Activated CD4-positive, alpha-beta memory T cell treated with anti-CD3 and anti-CD28 coated beads, Interleukin-2, amount 10 ng/mL, durations not matched to agents 7 days and 5 days (primary cell): ENCODE results near the gene SIRT6. TPM values are rescaled to one million over a fixed set of nuclear protein-coding genes. Genes with fewer than 3 reads are reported as not detected.

Source experiments
- CTCF ChIA-PET: fragments of 350-600 bp; sonication (Branson Sonifier 250); formaldehyde crosslinking; loops from one replicate; lab custom pipeline; 2021; ENCODE audit warnings: antibody characterized with exemption, inconsistent platforms; lab: Charles Lee
- POLR2A ChIA-PET: fragments of 350-600 bp; sonication (Branson Sonifier 250); formaldehyde crosslinking; loops from one replicate; lab custom pipeline; 2021; ENCODE audit warnings: antibody characterized with exemption; lab: Charles Lee
- DNase-seq: peaks from one replicate; pipeline ENCODE4 v3.0.0-alpha.2; 2020
- H3K27ac Mint-ChIP-seq: one replicate; pipeline ENCODE4 v1.8.0; 2021; ENCODE audit warnings: mild to moderate bottlenecking, mixed read lengths
- H3K27me3 Mint-ChIP-seq: one replicate; pipeline ENCODE4 v1.8.0; 2021; ENCODE audit warnings: mixed read lengths
- H3K36me3 Mint-ChIP-seq: one replicate; pipeline ENCODE4 v1.8.0; 2021; ENCODE audit warnings: low read depth, mixed read lengths
- H3K4me1 Mint-ChIP-seq: one replicate; pipeline ENCODE4 v1.8.0; 2021; ENCODE audit warnings: mixed read lengths
- H3K4me3 Mint-ChIP-seq: one replicate; pipeline ENCODE4 v1.8.0; 2021; ENCODE audit warnings: mild to moderate bottlenecking, mixed read lengths
- H3K9me3 Mint-ChIP-seq: one replicate; pipeline ENCODE4 v1.8.0; 2021; ENCODE audit warnings: mixed read lengths
- total RNA-seq, 2 experiments: library from RNA; stranded (reverse); gene quantifications; one replicate each; pipeline ENCODE4 v1.2.3, GENCODE V29; 2021

Gene SIRT6
- total RNA-seq, 2 experiments from 2014 or later = 37.0 to 37.7 TPM

DNA sequence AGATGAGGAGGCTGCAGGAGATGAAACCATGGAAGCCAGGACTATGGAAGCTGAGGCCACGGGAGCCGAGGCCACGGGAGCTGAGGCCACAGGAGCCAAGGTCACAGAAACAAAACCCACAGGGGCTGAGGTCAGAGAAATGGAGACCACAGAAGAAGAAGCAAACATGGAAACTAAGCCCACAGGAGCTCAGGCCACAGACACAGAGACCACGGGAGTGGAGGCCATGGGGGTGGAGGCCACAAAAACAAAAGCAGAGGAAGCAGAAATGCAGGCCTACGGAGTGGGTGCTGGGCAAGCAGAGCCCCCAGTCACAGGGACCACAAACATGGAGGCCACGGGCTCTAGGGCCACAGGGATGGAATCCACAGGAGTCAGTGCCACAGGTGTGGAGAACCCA, 34.5 kb upstream of the SIRT6 start:
- Mint-ChIP-seq H3K9me3 (peaks cover 5% of the 10 kb centered on the region), H3K27ac (no peak overlapping the region), H3K27me3 (peaks cover 2% of the 10 kb centered on the region), H3K4me1 (peaks cover 15% of the 10 kb centered on the region), H3K4me3 (no peak overlapping the region), H3K36me3 (no peaks in the 10 kb centered on the region)
- ChIA-PET POLR2A (interaction anchor here (2.0 kb wide), 1 partner anchor 232 kb away, joined by 6 read pairs; the partner anchor contains the start of gene EEF2), CTCF (no interaction called here)
- DNase-seq = no peak

DNA sequence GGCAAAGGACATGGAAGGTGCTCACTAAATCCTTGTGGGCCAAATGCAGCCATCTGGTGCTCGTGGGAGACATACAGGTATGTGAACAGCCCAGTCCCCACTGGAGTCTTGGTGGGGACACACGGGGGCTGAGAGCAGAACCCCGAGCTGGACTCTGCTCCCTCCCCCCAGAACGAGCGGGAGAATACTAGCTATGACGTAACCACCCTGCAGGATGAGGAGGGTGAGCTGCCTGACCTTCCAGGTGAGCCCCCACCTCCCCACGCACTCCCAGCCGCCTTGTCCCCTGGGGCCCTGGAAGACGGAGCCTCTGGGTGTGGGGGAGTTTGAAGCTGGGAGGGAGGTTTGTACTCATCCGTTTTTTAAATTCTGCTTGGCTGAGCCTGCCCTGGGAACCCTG, 33.4 kb upstream of the SIRT6 start:
- DNase-seq = no peak
- Mint-ChIP-seq H3K4me3 (no peak overlapping the region), H3K27me3 (peaks cover 2% of the 10 kb centered on the region), H3K36me3 (no peaks in the 10 kb centered on the region), H3K9me3 (peaks cover 5% of the 10 kb centered on the region), H3K27ac (no peak overlapping the region), H3K4me1 (peaks cover 15% of the 10 kb centered on the region)
- ChIA-PET CTCF (interaction anchor here (0.6 kb wide), 1 partner anchor 16 kb away, joined by 3 read pairs; no protein-coding TSS in a partner anchor), POLR2A (interaction anchor here (2.0 kb wide), 1 partner anchor 231 kb away, joined by 6 read pairs; the partner anchor contains the start of gene EEF2)

DNA sequence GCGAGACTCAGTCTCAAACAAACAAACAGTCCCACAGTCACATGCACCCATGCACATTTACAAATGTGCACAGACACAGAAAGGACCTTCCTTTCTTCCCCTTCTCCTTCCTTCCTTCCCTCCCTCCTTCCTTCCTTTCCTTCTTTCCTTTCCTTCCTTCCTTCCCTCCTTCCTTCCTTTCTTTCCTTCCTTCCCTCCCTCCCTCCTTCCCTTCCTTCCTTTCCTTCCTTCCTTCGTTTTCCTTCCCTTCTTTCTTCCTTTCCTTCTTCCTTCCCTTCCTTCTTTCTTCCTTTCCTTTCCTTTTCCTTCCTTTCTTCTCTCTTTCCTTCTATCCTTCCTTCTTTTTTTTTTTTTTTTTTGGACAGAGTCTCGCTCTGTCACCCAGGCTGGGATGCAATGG, 30.8 kb upstream of the SIRT6 start:
- ChIA-PET CTCF (no interaction called here), POLR2A (interaction anchor here (1.5 kb wide), 1 partner anchor 20 kb away, joined by 3 read pairs; no protein-coding TSS in a partner anchor)
- Mint-ChIP-seq H3K4me3 (no peak overlapping the region), H3K4me1 (peaks cover 15% of the 10 kb centered on the region), H3K27ac (no peak overlapping the region), H3K27me3 (peaks cover 2% of the 10 kb centered on the region), H3K9me3 (peaks cover 5% of the 10 kb centered on the region), H3K36me3 (no peaks in the 10 kb centered on the region)
- no peak for DNase-seq

DNA sequence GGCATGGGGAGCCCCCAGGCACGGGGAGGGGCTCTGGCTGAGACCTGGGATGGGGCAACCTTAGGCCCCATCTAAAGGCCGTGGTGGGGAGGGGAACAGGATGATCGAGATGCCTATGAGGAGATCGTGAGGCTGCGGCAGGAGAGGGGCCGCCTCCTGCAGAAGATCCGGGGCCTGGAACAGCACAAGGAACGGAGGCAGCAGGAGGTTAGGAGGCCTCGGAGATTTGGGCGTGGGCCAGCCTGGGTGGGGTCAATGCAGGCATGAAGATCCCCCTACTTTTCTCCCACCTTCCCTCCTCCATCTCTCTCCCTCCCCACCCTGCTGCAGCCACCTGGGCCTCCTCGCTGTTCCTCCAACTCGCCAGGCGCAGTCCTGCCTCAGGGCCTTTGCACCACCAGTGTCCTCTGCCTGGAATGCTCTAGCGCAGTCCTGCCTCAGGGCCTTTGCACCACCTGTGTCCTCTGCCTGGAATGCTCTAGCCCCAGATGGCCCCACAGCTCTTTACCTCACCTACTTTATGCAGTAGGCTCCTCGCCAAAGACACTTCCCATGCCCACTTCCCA, 27.9 kb upstream of the SIRT6 start:
- CTCF ChIA-PET = interaction anchor here (0.6 to 0.8 kb wide), 2 partner anchors 9 to 22 kb away, joined by 3 to 6 read pairs; no protein-coding TSS in a partner anchor
- H3K4me1 Mint-ChIP-seq = peaks cover 15% of the 10 kb centered on the region
- peaks cover 2% of the 10 kb centered on the region for H3K27me3 Mint-ChIP-seq
- no peaks in the 10 kb centered on the region for H3K36me3 Mint-ChIP-seq
- no peak overlapping the region for H3K4me3 Mint-ChIP-seq
- no peak for DNase-seq
- POLR2A ChIA-PET = no interaction called here
- H3K9me3 Mint-ChIP-seq = no peaks in the 10 kb centered on the region
- no peak overlapping the region for H3K27ac Mint-ChIP-seq

DNA sequence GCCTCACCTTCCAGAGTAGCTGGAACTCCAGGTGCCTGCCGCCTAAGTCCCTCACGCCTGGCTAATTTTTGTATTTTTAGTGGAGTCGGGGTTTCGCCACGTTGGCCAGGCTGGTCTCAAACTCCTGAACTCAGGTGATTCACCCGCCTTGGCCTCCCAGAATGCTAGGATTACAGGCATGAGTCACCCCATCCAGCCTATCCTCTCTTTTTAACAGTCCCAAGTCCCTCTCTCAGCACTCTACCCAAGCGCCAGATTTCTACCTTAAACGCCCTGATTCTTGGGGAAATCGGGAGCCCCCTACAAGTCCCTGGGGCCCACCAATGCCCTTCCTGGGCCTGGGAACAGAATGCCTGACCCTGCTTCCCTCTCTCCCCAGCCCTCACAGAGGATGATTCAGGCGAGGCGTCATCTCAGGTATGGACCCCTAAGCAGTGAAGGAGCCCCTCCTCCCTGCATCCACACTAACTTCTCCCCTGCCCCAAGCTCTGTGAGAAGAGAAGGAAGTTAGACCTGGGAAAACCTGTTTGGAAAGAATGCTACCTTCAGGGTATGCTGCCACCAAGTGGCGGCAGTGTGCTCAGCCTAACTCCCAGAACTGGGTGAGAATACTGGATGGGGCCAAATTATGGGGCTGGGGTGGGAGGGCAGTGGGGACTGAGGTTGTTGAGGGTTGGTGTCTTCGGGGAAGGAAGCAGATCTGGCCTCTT, 26.2 kb upstream of the SIRT6 start:
- CTCF ChIA-PET = interaction anchor here (0.9 to 2.2 kb wide), 6 partner anchors 32 to 221 kb away, joined by 3 to 17 read pairs (median 4); no protein-coding TSS in a partner anchor
- H3K9me3 Mint-ChIP-seq = no peaks in the 10 kb centered on the region
- no peaks in the 10 kb centered on the region for H3K36me3 Mint-ChIP-seq
- peaks cover 2% of the 10 kb centered on the region for H3K27me3 Mint-ChIP-seq
- H3K4me3 Mint-ChIP-seq = no peak overlapping the region
- DNase-seq = no peak
- POLR2A ChIA-PET = no interaction called here
- H3K27ac Mint-ChIP-seq = no peak overlapping the region
- H3K4me1 Mint-ChIP-seq = no peaks in the 10 kb centered on the region

DNA sequence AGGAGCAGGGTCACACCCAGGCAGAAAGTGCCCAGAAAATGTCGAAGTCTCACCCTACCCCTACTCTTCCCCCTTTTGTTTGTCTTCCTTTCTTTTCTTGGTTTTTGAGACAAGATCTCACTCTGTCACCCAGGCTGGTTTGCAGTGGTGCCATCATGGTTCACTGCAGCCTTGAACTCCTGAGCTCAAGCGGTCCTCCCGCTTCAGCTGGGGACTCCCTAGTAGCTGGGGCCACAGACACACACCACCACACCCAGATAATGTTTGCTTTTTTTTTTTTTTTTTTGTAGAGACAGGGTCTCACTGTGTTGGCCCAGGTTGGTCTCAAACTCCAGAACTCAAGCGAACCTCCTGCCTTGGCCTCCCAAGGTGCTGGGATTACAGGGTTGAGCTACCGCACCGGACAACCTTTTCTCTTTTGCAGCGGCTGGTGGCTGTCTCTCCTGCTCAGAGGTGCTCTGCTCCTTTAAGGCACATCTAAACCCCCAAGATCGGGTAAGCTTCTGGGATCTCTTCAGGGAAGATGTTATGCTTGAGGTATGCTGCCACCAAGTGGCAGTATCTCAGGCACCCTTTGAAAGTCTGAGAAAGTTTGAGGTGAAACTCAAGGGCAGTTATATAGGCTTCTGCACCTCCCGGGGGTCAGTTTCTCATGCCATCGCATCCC, 24.6 kb upstream of the SIRT6 start:
- Mint-ChIP-seq H3K27me3 (peaks cover 3% of the 10 kb centered on the region), H3K9me3 (no peaks in the 10 kb centered on the region), H3K4me1 (no peaks in the 10 kb centered on the region), H3K36me3 (no peaks in the 10 kb centered on the region), H3K4me3 (no peak overlapping the region), H3K27ac (no peak overlapping the region)
- POLR2A ChIA-PET = interaction anchor here (0.9 kb wide), 1 partner anchor 221 kb away, joined by 3 read pairs; the partner anchor contains the start of gene EEF2
- no peak for DNase-seq
- CTCF ChIA-PET = interaction anchor here (0.6 to 2.2 kb wide), 6 partner anchors 26 to 285 kb away, joined by 3 to 17 read pairs (median 6); partner anchors contain the start of gene EEF2

DNA sequence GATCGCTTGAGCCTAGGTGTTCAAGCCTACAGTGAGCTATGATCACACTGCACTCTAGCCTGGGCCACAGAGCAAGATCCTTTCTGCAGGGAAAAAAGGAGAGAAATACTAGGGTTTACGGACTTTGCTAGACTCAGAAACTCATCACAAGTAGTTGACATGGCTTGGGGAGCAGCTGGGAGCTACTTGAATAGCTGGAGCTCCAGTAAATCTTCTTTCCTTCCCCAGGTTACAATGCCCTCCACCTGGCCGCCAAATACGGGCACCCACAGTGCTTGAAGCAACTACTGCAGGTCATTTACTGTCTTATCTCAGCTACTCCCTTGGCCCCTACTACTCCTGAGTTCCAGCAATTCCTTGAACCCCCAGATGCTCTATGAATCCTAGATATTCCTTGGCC, 19.4 kb upstream of the SIRT6 start:
- POLR2A ChIA-PET = interaction anchor here (1.3 kb wide), 1 partner anchor 216 kb away, joined by 4 read pairs; the partner anchor contains the start of gene EEF2
- H3K4me1 Mint-ChIP-seq = peaks cover 8% of the 10 kb centered on the region

DNA sequence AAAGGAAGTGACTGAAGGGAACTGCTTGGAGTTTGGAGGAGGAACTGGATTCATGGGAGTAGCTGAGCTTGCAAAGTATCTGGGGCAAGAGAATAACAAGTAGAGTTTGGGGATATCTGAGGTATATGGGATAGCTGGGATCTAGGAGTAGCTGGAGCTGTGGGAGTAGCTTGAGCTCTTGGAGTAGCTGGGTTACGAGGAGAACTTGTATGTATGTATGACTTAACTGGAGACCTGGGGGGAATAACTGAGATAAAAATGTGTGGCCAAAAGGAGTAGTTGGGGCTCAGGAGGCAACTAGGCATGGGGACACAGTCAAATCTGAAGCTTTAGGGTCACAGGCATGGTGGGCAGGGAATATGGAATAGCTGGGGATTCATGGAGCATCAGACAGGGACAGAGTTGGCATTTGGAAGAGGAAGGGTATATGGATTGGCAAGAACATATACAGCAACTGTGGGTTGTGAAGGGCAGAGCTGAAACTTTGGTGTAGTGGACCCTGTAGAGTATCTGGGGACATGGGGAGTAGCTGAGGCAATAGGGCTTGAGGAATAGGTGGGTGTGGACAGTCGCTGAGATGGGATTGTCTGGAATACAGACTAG, 18.7 kb upstream of the SIRT6 start:
- Mint-ChIP-seq H3K9me3 (peaks cover 10% of the 10 kb centered on the region), H3K36me3 (peaks cover 10% of the 10 kb centered on the region), H3K27ac (no peak overlapping the region), H3K27me3 (peaks cover 26% of the 10 kb centered on the region), H3K4me3 (no peak overlapping the region), H3K4me1 (peaks cover 8% of the 10 kb centered on the region)
- CTCF ChIA-PET = interaction anchor here (0.6 to 1.6 kb wide), 6 partner anchors 10 to 215 kb away, joined by 3 to 9 read pairs (median 3); partner anchors contain the start of gene EEF2
- POLR2A ChIA-PET = interaction anchor here (1.3 kb wide), 1 partner anchor 216 kb away, joined by 4 read pairs; the partner anchor contains the start of gene EEF2
- no peak for DNase-seq

More for the DNA sequence above, 19.4 kb upstream of the SIRT6 start:
- H3K27me3 Mint-ChIP-seq = peaks cover 25% of the 10 kb centered on the region
- no peak for DNase-seq
- peaks cover 10% of the 10 kb centered on the region for H3K36me3 Mint-ChIP-seq
- no peak overlapping the region for H3K4me3 Mint-ChIP-seq
- peaks cover 10% of the 10 kb centered on the region for H3K9me3 Mint-ChIP-seq
- CTCF ChIA-PET = interaction anchor here (0.7 to 1.6 kb wide), 5 partner anchors 9 to 216 kb away, joined by 3 to 9 read pairs (median 3); partner anchors contain the start of gene EEF2
- no peak overlapping the region for H3K27ac Mint-ChIP-seq

DNA sequence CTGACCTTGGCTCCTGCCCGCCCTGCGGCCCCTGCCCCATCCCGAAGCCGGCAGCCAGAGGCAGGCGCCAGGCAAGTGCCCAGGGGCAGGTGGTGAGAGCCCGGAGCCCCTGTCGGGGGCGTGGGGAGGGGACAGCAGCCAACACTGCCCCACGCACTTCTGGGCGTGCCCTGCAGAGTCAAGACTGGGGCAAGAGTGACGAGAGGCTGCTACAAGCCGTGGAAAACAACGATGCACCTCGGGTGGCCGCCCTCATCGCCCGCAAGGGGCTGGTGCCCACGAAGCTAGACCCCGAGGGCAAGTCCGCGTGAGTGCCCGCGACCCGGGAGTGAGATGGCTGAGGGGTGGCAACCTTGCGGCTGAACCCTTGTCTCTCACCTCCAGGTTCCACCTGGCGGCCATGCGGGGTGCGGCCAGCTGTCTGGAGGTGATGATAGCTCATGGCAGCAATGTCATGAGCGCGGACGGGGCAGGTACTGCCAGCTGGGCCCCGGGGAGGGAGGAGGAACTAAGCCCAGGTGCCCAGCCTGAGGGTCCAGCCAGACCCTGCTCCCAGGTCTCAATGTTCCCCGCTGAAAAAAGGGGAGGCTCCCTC, 17.4 kb upstream of the SIRT6 start:
- Mint-ChIP-seq H3K9me3 (peaks cover 10% of the 10 kb centered on the region), H3K4me1 (peaks cover 8% of the 10 kb centered on the region), H3K27ac (no peak overlapping the region), H3K36me3 (peaks cover 10% of the 10 kb centered on the region), H3K27me3 (peaks cover 26% of the 10 kb centered on the region), H3K4me3 (no peak overlapping the region)
- DNase-seq = no peak
- POLR2A ChIA-PET = interaction anchor here (0.6 to 1.4 kb wide), 2 partner anchors 123 to 214 kb away, joined by 3 read pairs; no protein-coding TSS in a partner anchor
- CTCF ChIA-PET = interaction anchor here (0.6 kb wide), 1 partner anchor 210 kb away, joined by 3 read pairs; no protein-coding TSS in a partner anchor

DNA sequence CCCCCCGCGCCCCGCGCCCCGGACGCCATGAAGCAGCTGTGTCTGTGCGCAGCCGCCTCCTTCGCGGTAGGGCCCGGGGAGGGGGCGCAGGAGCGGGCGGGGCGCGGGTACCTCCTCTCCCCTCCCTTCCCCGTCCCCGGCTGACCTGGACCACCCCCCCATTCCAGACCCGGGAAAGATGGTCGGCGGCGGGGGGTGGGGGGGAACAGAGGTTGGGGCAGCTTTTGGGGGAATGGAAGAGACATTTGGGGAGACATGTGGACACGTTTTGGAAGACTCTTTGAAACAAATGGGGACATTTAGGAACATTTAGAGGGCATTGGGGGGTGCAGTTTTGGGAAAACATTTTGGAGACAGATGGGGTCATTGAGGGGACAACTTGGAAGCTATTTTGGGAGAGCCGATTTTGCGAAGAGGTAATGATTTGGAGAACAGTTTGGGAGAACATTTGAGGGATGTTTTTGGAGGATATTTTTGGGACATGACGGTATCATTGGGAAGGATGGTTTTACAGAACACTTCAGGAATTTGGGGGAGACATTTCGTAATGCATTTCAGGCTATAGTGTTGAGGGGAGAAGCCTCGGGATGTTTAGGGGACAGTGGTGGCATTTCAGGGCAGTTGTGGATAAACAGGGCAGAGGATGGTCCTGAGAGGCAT, 16.2 kb upstream of the SIRT6 start:
- DNase-seq = no peak
- Mint-ChIP-seq H3K4me1 (peaks cover 8% of the 10 kb centered on the region), H3K27me3 (peaks cover 29% of the 10 kb centered on the region), H3K36me3 (peaks cover 10% of the 10 kb centered on the region), H3K9me3 (peaks cover 10% of the 10 kb centered on the region), H3K27ac (no peak overlapping the region), H3K4me3 (no peak overlapping the region)
- CTCF ChIA-PET = no interaction called here
- POLR2A ChIA-PET = interaction anchor here (1.4 kb wide), 1 partner anchor 213 kb away, joined by 3 read pairs; no protein-coding TSS in a partner anchor

DNA sequence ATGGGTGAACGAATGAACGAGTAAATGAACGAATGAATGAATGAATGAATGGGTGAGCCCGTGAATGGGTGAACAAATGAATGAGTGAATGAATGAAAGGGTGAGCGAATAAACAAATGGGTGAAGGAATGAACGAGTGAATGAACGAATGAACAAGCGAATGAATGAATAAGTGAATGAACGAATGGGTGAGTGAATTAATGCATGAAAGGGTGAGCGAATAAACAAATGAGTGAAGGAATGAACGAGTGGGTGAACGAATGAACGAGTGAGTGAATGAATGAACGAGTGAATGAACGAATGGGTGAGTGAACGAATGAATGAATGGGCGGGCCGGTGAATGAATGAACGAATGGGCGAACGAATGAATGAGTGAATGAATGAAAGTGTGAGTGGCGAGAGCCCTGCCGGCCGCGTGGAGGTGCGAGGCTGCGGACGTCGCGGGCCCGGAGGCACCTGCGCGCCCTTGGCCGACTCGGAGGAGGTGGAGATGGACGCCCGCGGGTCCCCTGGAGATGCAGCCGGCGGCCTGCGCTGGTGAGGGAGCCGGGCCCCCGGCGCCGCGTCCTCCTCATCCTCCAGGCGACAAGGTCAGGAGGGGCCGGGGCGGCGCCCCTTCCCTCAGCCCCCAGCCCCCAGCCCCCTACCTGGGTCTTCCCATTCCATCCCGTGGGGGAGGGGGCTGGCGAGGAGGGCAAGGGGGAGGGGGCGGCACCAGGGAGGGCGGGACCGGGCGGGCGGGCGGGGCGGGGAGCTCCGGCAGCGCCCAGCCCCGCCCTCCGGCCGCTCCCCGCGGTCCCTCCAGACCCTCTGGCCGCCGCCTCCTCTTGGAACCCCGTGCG, 15.5 kb upstream of the SIRT6 start:
- DNase-seq = no peak
- Mint-ChIP-seq H3K4me1 (peaks cover 8% of the 10 kb centered on the region), H3K27me3 (peaks cover 29% of the 10 kb centered on the region), H3K9me3 (peaks cover 10% of the 10 kb centered on the region), H3K4me3 (no peak overlapping the region), H3K27ac (no peak overlapping the region), H3K36me3 (peaks cover 10% of the 10 kb centered on the region)
- ChIA-PET CTCF (no interaction called here), POLR2A (no interaction called here)
